Measurements from ENCODE around the gene ITFG1.

Gene ITFG1

DNA sequence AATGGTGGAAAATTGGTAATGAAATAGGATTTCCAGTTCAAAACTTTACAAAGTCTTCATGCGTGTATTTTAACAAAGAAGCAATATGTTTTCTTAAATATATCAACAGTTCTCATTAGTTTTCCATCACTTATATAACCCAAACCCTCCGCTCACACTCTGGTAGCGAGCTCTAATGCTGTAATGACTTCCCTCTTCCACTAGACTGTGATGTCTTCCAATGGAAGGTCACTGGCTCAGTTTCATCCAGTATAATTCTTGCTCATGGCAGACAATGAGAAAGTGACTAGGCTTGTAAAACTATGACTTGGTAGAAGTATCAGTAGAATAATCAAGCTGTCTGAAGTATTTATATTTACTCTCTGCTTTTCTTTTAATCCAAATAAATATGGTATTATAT, 349.9 kb downstream of the ITFG1 start:
- DNase-seq (ENCODE audit: low read depth in 2 of 3, low spot score in 2 of 3), result no peak

DNA sequence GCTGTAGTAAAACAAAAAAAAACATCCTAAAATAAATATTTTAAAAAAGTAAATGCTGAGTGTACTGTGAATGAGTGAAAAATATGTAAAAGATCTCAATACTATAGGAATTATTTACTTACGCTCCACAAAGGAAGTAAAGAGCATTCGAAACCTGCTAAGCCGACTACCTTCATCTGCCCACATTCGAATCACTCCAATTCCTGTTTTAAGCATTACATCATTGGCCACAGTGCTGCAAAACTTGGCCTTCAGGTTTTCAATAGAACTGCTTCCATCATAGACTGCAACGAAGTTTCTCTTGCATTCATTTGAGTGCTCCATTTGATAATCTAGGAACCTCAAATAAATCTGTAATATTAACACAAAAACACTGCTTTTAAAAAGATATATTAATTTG, 351.5 kb downstream of the ITFG1 start:
- DNase-seq (ENCODE audit: low read depth in 2 of 3, low spot score in 2 of 3), result no peak
